Endothelial cell of umbilical vein (primary cell): ENCODE data around the gene LMCD1. TPM values are rescaled to one million over a fixed set of nuclear protein-coding genes. Genes with fewer than 3 reads are reported as not detected.

Experiments used
- BruUV-seq: library from RNA; stranded (reverse); fragments of 400-500 nt; replicated peaks from 2 replicates; lab custom pipeline; 2021; lab: Mats Ljungman, UMichigan
- CTCF ChIA-PET: fragments of 300-600, 350-600 bp; sonication (Branson Sonifier 250); formaldehyde crosslinking; loops from one replicate; lab custom pipeline; 2021; ENCODE audit warnings: antibody characterized with exemption, inconsistent platforms; lab: Charles Lee
- POLR2A ChIA-PET: fragments of 300-600, 350-600 bp; sonication (Branson Sonifier 250); formaldehyde crosslinking; loops from one replicate; lab custom pipeline; 2021; ENCODE audit warnings: antibody characterized with exemption, inconsistent platforms; lab: Charles Lee
- DNase-seq: peaks from one replicate; pipeline ENCODE4 v3.0.0-alpha.2; 2011; ENCODE audit warnings: low read depth, low spot score
- FAIRE-seq: peaks from 2 replicates; lab custom pipeline; 2011; peaks lifted over from hg19 to GRCh38; lab: Jason Lieb, UNC
- H2AFZ ChIP-seq: 2 replicates; pipeline ENCODE4 v1.6.0; 2012; ENCODE audit warnings: low read depth, low read length, control low read depth, inconsistent platforms
- H3K27ac ChIP-seq: 2 replicates; pipeline ENCODE4 v1.5.1; 2011; ENCODE audit warnings: low read depth, mild to moderate bottlenecking, control low read depth, low read length, moderate library complexity; ENCODE audit not compliant: insufficient read depth
- H3K27me3 ChIP-seq, 2 experiments: 2 replicates each; pipeline versions ENCODE4 v1.6.0 to v1.6.1; 2011; ENCODE audit warnings: low read length in 2 of 2, mixed read lengths in 1 of 2; ENCODE audit not compliant: control insufficient read depth in 2 of 2, insufficient read depth in 2 of 2
- H3K36me3 ChIP-seq, 2 experiments: 2 replicates in 1 of 2; 3 replicates in 1 of 2; pipeline ENCODE4 v1.5.1; 2011; ENCODE audit warnings: low read length in 2 of 2, mild to moderate bottlenecking in 1 of 2, moderate library complexity in 1 of 2; ENCODE audit not compliant: control insufficient read depth in 2 of 2, insufficient read depth in 2 of 2; ENCODE audit errors: extremely low read depth in 1 of 2
- H3K4me1 ChIP-seq: 3 replicates; pipeline ENCODE4 v1.5.1; 2011; ENCODE audit warnings: mild to moderate bottlenecking, low read length; ENCODE audit not compliant: control insufficient read depth, insufficient read depth; ENCODE audit errors: extremely low read depth
- H3K4me2 ChIP-seq: 2 replicates; pipeline ENCODE4 v1.6.1; 2011; ENCODE audit warnings: low read length, control low read depth, mixed read lengths; ENCODE audit not compliant: insufficient read depth
- H3K4me3 ChIP-seq, 3 experiments: fragments of 200-600 bp in 1 of 3; sonication (generic), shearing (Covaris generic) in 1 of 3; replicated peaks in 1 of 3; 2 replicates each; pipeline ENCODE4 v1.5.1; 2011 to 2016; ENCODE audit warnings: control low read depth in 3 of 3, low read length in 3 of 3, mild to moderate bottlenecking in 2 of 3, inconsistent platforms in 1 of 3, low read depth in 1 of 3, moderate library complexity in 1 of 3; ENCODE audit not compliant: insufficient read depth in 1 of 3
- H3K79me2 ChIP-seq: 2 replicates; pipeline ENCODE4 v1.6.0; 2012; ENCODE audit warnings: low read length, inconsistent platforms; ENCODE audit not compliant: control insufficient read depth, insufficient read depth
- H3K9ac ChIP-seq: replicated peaks from 2 replicates; pipeline ENCODE3; 2011; ENCODE audit warnings: low read length, control low read depth; ENCODE audit not compliant: insufficient read depth; ENCODE audit errors: extremely low read depth
- H3K9me1 ChIP-seq: replicated peaks from 3 replicates; pipeline ENCODE4 v1.6.0; 2011; ENCODE audit warnings: mild to moderate bottlenecking, low read length; ENCODE audit not compliant: control insufficient read depth, insufficient read depth; ENCODE audit errors: extremely low read depth
- H3K9me3 ChIP-seq: replicated peaks from 2 replicates; pipeline ENCODE4 v1.5.1; 2012; ENCODE audit warnings: low read length, inconsistent platforms; ENCODE audit not compliant: control insufficient read depth, insufficient read depth
- H4K20me1 ChIP-seq: replicated peaks from 2 replicates; pipeline ENCODE3; 2011; ENCODE audit warnings: mild to moderate bottlenecking, low read length; ENCODE audit not compliant: control insufficient read depth, insufficient read depth; ENCODE audit errors: extremely low read depth
- EZH2 ChIP-seq: IDR thresholded peaks from 2 replicates; pipeline ENCODE4 v1.6.1; 2012; ENCODE audit warnings: borderline replicate concordance, low read depth, mild to moderate bottlenecking, moderate library complexity, low read length, inconsistent platforms; ENCODE audit not compliant: severe bottlenecking
- FOS ChIP-seq: IDR thresholded peaks from 2 replicates; pipeline ENCODE4 v1.6.1; 2011; ENCODE audit warnings: mild to moderate bottlenecking, low read length, moderate library complexity, borderline replicate concordance; ENCODE audit not compliant: insufficient read depth
- GATA2 ChIP-seq: IDR thresholded peaks from 2 replicates; pipeline ENCODE4 v1.7.0; 2011; ENCODE audit warnings: low read depth, mild to moderate bottlenecking, moderate library complexity, mixed read lengths, low read length; ENCODE audit not compliant: insufficient read length, insufficient read depth
- JUN ChIP-seq: IDR thresholded peaks from 2 replicates; pipeline ENCODE4 v1.6.1; 2011; ENCODE audit warnings: borderline replicate concordance, low read depth; ENCODE audit not compliant: insufficient read length, insufficient read depth
- MYC ChIP-seq: IDR thresholded peaks from one replicate; pipeline ENCODE4 v1.6.1; 2011; ENCODE audit warnings: mild to moderate bottlenecking, low read depth, low read length
- POLR2A ChIP-seq: IDR thresholded peaks from 2 replicates; pipeline ENCODE4 v1.6.1; 2012; ENCODE audit warnings: low read depth, mild to moderate bottlenecking, control low read depth, low read length
- POLR2AphosphoS5 ChIP-seq: IDR thresholded peaks from 2 replicates; pipeline ENCODE4 v1.6.1; 2012; ENCODE audit warnings: low read depth, mild to moderate bottlenecking, control low read depth, low read length, moderate library complexity; ENCODE audit not compliant: insufficient read depth
- dilution Hi-C: fragments of 300-500 bp; cut with MboI; formaldehyde crosslinking; loops from one replicate; pipeline ENCODE4 v1.15.0; 2019; ENCODE audit warnings: low sequenced_read_pairs; ENCODE audit not compliant: extremely low pct_ligation_motif_present
- intact Hi-C: fragments of 100-400 bp; cut with micrococcal nuclease; formaldehyde crosslinking; loops from one replicate; pipeline ENCODE4 v1.10.0; 2022
- polyA plus RNA-seq, 4 experiments: library from polyadenylated mRNA; depleted of rRNA in 3 of 4; stranded (reverse) in 3 of 4; unstranded in 1 of 4; fragments of >200 nt; gene quantifications; 2 replicates each; pipeline versions ENCODE4 v1.2.1 to v1.2.3, GENCODE V29; 2011 to 2012; ENCODE audit warnings: missing spikeins in 1 of 4
- total RNA-seq: library from RNA; stranded (reverse); gene quantifications from 2 replicates; pipeline ENCODE4 v1.2.3, GENCODE V29; 2021
- TF ChIP-seq, protein P1 (sequence below): IDR thresholded peaks from 2 replicates; pipeline ENCODE4 v1.6.1; 2011; ENCODE audit not compliant: insufficient read depth, insufficient read length
- TF ChIP-seq, protein P2 (sequence below), 2 donors: IDR thresholded peaks; 1 replicate in 1 of 2; 2 replicates in 1 of 2; pipeline ENCODE4 v1.5.1; 2011; ENCODE audit warnings: low read length in 2 of 2, mild to moderate bottlenecking in 2 of 2, moderate library complexity in 2 of 2, control low read depth in 1 of 2, inconsistent platforms in 1 of 2, low read depth in 1 of 2; ENCODE audit not compliant: insufficient read depth in 1 of 2; ENCODE audit errors: extremely low read depth in 1 of 2

LMCD1 gene
- total and polyA plus RNA-seq, 2 donors (not counting 3 experiments of a cell fraction or from before 2014, with no cell fraction given) = 7.6 to 14.5 TPM

DNA sequence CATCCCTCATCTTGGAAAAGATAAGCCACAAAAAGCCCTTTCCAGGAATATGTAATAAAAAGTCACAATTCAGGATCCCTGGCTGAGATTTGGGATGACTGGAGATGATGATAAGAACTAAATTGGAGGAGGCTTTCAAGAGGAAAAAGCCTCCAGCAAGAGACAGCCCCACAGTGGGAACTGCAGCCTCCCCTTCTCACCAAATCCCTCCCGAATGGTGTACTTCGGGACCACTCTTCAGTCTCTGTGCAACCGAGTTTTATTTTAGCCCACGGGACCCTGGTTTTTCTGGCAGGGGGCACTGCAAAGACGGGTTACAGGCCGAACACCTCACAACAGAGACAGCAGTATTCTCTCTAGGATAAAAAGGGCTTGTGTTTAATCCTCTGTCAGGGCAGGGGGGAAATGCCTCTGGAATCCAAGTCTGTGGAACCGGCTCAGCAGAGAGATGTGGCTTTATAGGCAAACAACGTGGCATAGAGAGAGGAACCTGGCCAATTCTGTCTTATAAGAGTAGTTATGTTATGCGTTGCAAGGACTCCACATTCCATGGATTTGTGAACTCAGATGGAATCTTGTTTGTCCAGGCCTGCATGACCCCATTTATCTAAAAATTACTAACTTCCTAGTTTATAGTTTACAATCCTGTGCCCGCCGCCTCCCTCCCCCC lies 1.2 kb upstream of the LMCD1 start:
- Histone ChIP-seq H2AFZ (peak overlapping the region; percentile 16), H3K27ac (peak overlapping the region; percentile 17), H3K4me3 (no peak overlapping the region), H3K9me3 (no peaks in the 10 kb centered on the region), H3K36me3 (no peaks in the 10 kb centered on the region), H3K9ac (peak overlapping the region; percentile 10), H3K79me2 (no peaks in the 10 kb centered on the region), H4K20me1 (no peaks in the 10 kb centered on the region), H3K9me1 (no peaks in the 10 kb centered on the region), H3K27me3 (no peaks in the 10 kb centered on the region), H3K4me2 (peak overlapping the region; percentile 18), H3K4me1 (peaks cover 38% of the 10 kb centered on the region)
- intact Hi-C loops (loop anchor here (2.0 to 10.0 kb wide), 4 partner anchors 62 to 626 kb away; no protein-coding TSS in a partner anchor), dilution Hi-C loops (no loop called here)
- TF ChIP-seq JUN (no peak), MYC (no peak), EZH2 (no peak), GATA2 (no peak), FOS (no peak), POLR2A (no peak), POLR2AphosphoS5 (no peak)
- TF ChIP-seq, protein P1, sequence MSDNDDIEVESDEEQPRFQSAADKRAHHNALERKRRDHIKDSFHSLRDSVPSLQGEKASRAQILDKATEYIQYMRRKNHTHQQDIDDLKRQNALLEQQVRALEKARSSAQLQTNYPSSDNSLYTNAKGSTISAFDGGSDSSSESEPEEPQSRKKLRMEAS = no peak
- TF ChIP-seq, protein P2, sequence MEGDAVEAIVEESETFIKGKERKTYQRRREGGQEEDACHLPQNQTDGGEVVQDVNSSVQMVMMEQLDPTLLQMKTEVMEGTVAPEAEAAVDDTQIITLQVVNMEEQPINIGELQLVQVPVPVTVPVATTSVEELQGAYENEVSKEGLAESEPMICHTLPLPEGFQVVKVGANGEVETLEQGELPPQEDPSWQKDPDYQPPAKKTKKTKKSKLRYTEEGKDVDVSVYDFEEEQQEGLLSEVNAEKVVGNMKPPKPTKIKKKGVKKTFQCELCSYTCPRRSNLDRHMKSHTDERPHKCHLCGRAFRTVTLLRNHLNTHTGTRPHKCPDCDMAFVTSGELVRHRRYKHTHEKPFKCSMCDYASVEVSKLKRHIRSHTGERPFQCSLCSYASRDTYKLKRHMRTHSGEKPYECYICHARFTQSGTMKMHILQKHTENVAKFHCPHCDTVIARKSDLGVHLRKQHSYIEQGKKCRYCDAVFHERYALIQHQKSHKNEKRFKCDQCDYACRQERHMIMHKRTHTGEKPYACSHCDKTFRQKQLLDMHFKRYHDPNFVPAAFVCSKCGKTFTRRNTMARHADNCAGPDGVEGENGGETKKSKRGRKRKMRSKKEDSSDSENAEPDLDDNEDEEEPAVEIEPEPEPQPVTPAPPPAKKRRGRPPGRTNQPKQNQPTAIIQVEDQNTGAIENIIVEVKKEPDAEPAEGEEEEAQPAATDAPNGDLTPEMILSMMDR (IDR thresholded peaks at IDR 0.05; ENCODE audit: extremely low read depth in 1 of 2, insufficient read depth in 1 of 2, low read depth in 1 of 2, low read length in 2 of 2) = no peak
- BruUV-seq = no TSS peak
- POLR2A ChIA-PET = interaction anchor here (0.6 to 1.6 kb wide), 3 partner anchors 9 to 83 kb away, joined by 3 to 9 read pairs (median 6); no protein-coding TSS in a partner anchor
- FAIRE-seq (peak; percentile 38), DNase-seq (peak; percentile 85)
- CTCF ChIA-PET = interaction anchor here (0.6 to 9.5 kb wide), 15 partner anchors 10 to 130 kb away, joined by 3 to 114 read pairs (median 6); no protein-coding TSS in a partner anchor
